ENCODE data around the gene XRCC1. TPM values are rescaled to one million over a fixed set of nuclear protein-coding genes. Genes with fewer than 3 reads are reported as not detected.

Gene XRCC1
- total RNA-seq, 1 experiment from 2014 or later, result 37.4 TPM

DNA sequence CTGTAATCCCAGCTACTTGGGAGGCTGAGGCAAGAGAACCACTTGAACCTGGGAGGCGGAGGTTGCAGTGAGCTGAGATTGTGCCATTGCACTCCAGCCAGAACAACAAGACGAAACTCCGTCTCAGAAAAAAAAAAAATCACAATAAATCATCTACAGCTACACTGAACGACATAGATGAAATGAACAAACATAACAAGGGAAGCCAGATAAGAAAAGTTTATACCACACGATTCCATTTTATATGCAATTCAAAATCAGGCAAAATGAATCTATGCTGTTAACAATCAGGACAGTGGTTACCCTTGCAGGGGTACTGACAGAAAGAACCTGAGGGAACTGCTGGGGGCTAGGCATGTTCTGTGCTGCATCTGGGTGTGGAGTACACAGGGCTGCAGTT is 5.7 kb downstream of the XRCC1 start:
- no peaks in the 10 kb centered on the region for H3K9me2 ChIP-seq (ENCODE audit: insufficient read depth)
- no peaks in the 10 kb centered on the region for H3K9me3 ChIP-seq (ENCODE audit: control insufficient read depth in 1 of 2, insufficient read depth in 1 of 2, low read depth in 1 of 2, low read length in 2 of 2)
- H3K4me2 ChIP-seq (ENCODE audit: low read length), result no peak overlapping the region
- TF ChIP-seq, protein P1, sequence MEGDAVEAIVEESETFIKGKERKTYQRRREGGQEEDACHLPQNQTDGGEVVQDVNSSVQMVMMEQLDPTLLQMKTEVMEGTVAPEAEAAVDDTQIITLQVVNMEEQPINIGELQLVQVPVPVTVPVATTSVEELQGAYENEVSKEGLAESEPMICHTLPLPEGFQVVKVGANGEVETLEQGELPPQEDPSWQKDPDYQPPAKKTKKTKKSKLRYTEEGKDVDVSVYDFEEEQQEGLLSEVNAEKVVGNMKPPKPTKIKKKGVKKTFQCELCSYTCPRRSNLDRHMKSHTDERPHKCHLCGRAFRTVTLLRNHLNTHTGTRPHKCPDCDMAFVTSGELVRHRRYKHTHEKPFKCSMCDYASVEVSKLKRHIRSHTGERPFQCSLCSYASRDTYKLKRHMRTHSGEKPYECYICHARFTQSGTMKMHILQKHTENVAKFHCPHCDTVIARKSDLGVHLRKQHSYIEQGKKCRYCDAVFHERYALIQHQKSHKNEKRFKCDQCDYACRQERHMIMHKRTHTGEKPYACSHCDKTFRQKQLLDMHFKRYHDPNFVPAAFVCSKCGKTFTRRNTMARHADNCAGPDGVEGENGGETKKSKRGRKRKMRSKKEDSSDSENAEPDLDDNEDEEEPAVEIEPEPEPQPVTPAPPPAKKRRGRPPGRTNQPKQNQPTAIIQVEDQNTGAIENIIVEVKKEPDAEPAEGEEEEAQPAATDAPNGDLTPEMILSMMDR (IDR thresholded peaks at IDR 0.05 in 2 of 3, conservative IDR thresholded peaks at IDR 0.05 in 1 of 3; ENCODE audit: borderline replicate concordance in 1 of 3, insufficient read depth in 1 of 3, low read depth in 2 of 3, low read length in 2 of 3), result no peak
- TF ChIP-seq YY1 (IDR thresholded peaks at IDR 0.05; ENCODE audit: extremely low read depth, insufficient replicate concordance, low read depth, low read length) (no peak), POLR2A (IDR thresholded peaks at IDR 0.05; ENCODE audit: borderline replicate concordance, extremely low read depth, insufficient read depth, insufficient read length) (no peak), ZFX (IDR thresholded peaks at IDR 0.05) (no peak)
- TF ChIP-seq, protein P2, sequence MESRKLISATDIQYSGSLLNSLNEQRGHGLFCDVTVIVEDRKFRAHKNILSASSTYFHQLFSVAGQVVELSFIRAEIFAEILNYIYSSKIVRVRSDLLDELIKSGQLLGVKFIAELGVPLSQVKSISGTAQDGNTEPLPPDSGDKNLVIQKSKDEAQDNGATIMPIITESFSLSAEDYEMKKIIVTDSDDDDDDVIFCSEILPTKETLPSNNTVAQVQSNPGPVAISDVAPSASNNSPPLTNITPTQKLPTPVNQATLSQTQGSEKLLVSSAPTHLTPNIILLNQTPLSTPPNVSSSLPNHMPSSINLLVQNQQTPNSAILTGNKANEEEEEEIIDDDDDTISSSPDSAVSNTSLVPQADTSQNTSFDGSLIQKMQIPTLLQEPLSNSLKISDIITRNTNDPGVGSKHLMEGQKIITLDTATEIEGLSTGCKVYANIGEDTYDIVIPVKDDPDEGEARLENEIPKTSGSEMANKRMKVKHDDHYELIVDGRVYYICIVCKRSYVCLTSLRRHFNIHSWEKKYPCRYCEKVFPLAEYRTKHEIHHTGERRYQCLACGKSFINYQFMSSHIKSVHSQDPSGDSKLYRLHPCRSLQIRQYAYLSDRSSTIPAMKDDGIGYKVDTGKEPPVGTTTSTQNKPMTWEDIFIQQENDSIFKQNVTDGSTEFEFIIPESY (IDR thresholded peaks at IDR 0.05; ENCODE audit: extremely low read depth, insufficient replicate concordance, low read length), result no peak
- DNase-seq (ENCODE audit: low read depth, low spot score) (no peak), ATAC-seq (no peak)
- no peak overlapping the region for H3K4me3 ChIP-seq (replicated peaks in 1 of 2; ENCODE audit: low read depth in 1 of 2, low read length in 2 of 2)
- H3K36me3 ChIP-seq (ENCODE audit: control insufficient read depth in 1 of 2, insufficient read depth in 2 of 2, low read length in 2 of 2), result no peaks in the 10 kb centered on the region
- POLR2A ChIA-PET, result no interaction called here
- peaks cover 4% of the 10 kb centered on the region in 2 experiments; a peak in 2 of 4 replicates for H3K4me1 ChIP-seq (ENCODE audit: control insufficient read depth in 1 of 2, insufficient read depth in 2 of 2, low read length in 2 of 2)
- CTCF ChIA-PET, result no interaction called here
- BruUV-seq (replicated peaks), result no TSS peak
- H3K27ac ChIP-seq (ENCODE audit: low read depth, low read length), result no peak overlapping the region
- intact Hi-C loops (cut with micrococcal nuclease), result no loop called here
- RAD21 ChIA-PET (ENCODE audit: low non-redundant PET in 1 of 2, low total read pairs in 2 of 2, uncharacterized antibody in 2 of 2, unreplicated experiment in 2 of 2), result no interaction called here
- H4K20me1 ChIP-seq (ENCODE audit: insufficient read depth), result no peaks in the 10 kb centered on the region
- H3K27me3 ChIP-seq (ENCODE audit: insufficient read depth, low read length), result no peaks in the 10 kb centered on the region
- H3K9ac ChIP-seq (ENCODE audit: low read length), result no peak overlapping the region
- no peak overlapping the region for H2AFZ ChIP-seq (ENCODE audit: low read depth, low read length, poor library complexity, severe bottlenecking)
- H3K79me2 ChIP-seq (ENCODE audit: insufficient read depth, low read length), result peaks cover 3% of the 10 kb centered on the region; the same call in 1 of the 2 replicates

All from HCT116 (cell line).